ENCODE data around the gene SPAG6. TPM values are rescaled to one million over a fixed set of nuclear protein-coding genes. Genes with fewer than 3 reads are reported as not detected.
"Not testable (repeated sequence)": the region's sequence is repeated elsewhere in the genome, so short reads cannot be mapped to it uniquely, and the experiment has no call there.

SPAG6 gene
- total RNA-seq, 1 experiment from 2014 or later = 0.79 TPM

GRCh38 chr10:22391600-22391999, 46.3 kb downstream of the SPAG6 start:
- DNase-seq = no peak
- H3K4me3 Mint-ChIP-seq (ENCODE audit: unreplicated experiment) = no peak overlapping the region
- intact Hi-C loops (cut with micrococcal nuclease; ENCODE audit: unreplicated experiment) = loop anchor here (2.0 kb wide), 1 partner anchor 25 kb away; no protein-coding TSS in a partner anchor
- TF ChIP-seq CTCF (IDR thresholded peaks at IDR 0.05; ENCODE audit: insufficient read depth in 1 of 2, low read depth in 1 of 2, low read length in 1 of 2, severe bottlenecking in 1 of 2, unreplicated experiment in 1 of 2) = no peak
- H3K4me3 ChIP-seq (ENCODE audit: low read depth, low read length) = no peak overlapping the region
- BruUV-seq (replicated peaks) = no TSS peak
- no peaks in the 10 kb centered on the region for H3K9me3 Mint-ChIP-seq (ENCODE audit: unreplicated experiment)
- no peaks in the 10 kb centered on the region for H3K36me3 ChIP-seq (ENCODE audit: control insufficient read depth, insufficient read depth, low read length)
- H3K27me3 Mint-ChIP-seq (ENCODE audit: insufficient read depth, unreplicated experiment) = no peaks in the 10 kb centered on the region
- H3K4me1 ChIP-seq = peaks cover 4% of the 10 kb centered on the region
- H3K36me3 Mint-ChIP-seq (ENCODE audit: insufficient read depth, unreplicated experiment) = no peaks in the 10 kb centered on the region
- peaks cover 24% of the 10 kb centered on the region for H3K4me1 Mint-ChIP-seq (ENCODE audit: low read depth, unreplicated experiment)
- H3K9me3 ChIP-seq = no peaks in the 10 kb centered on the region
- H3K27me3 ChIP-seq (replicated peaks; ENCODE audit: control insufficient read depth, insufficient read depth, low read length) = no peaks in the 10 kb centered on the region; the same call in 1 of the 2 replicates
- ChIA-PET POLR2A (no interaction called here), CTCF (no interaction called here)
- H3K27ac Mint-ChIP-seq (ENCODE audit: unreplicated experiment) = peak overlapping the region; percentile 48

DNA sequence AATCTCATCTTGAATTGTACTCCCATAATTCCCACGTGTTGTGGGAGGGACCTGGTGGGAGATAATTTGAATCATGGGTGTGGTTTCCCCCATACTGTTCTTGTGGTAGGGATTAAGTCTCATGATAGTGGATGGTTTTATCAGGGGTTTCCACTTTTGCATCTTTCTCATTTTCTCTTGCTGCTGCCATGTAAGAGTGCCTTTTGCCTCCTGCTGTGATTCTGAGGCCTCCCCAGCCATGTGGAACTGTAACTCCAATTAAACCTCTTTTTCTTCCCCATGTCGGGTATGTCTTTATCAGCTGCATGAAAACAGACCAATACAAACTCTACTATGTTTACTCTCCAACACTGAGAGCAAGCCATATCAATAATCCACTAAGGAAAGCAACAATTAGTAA, 50.9 kb downstream of the SPAG6 start:
- H3K27me3 Mint-ChIP-seq (ENCODE audit: insufficient read depth, unreplicated experiment); CTCF ChIA-PET: not testable (repeated sequence)
- POLR2A ChIA-PET = interaction anchor here (0.7 kb wide), 1 partner anchor 41 kb away, joined by 3 read pairs; no protein-coding TSS in a partner anchor

DNA sequence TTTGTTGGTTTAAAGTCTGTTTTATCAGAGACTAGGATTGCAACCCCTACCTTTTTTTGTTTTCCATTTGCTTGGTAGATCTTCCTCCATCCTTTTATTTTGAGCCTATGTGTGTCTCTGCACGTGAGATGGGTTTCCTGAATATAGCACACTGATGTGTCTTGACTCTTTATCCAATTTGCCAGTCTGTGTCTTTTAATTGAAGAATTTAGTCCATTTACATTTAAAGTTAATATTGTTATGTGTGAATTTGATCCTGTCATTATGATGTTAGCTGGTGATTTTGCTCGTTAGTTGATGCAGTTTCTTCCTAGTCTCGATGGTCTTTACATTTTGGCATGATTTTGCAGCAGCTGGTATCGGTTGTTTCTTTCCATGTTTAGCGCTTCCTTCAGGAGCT, 61.6 kb downstream of the SPAG6 start:
- H3K9me3 Mint-ChIP-seq (ENCODE audit: unreplicated experiment); H3K27ac Mint-ChIP-seq (ENCODE audit: unreplicated experiment); H3K27me3 ChIP-seq (replicated peaks; ENCODE audit: control insufficient read depth, insufficient read depth, low read length); H3K36me3 Mint-ChIP-seq (ENCODE audit: insufficient read depth, unreplicated experiment); BruUV-seq (replicated peaks); H3K36me3 ChIP-seq (ENCODE audit: control insufficient read depth, insufficient read depth, low read length); POLR2A ChIA-PET; H3K27me3 Mint-ChIP-seq (ENCODE audit: insufficient read depth, unreplicated experiment); H3K9me3 ChIP-seq; CTCF ChIA-PET; H3K4me1 ChIP-seq; H3K4me3 Mint-ChIP-seq (ENCODE audit: unreplicated experiment); DNase-seq; H3K4me3 ChIP-seq (ENCODE audit: low read depth, low read length); H3K4me1 Mint-ChIP-seq (ENCODE audit: low read depth, unreplicated experiment); intact Hi-C loops (cut with micrococcal nuclease; ENCODE audit: unreplicated experiment): not testable (repeated sequence)

More for the DNA sequence above, 50.9 kb downstream of the SPAG6 start:
- H3K27ac Mint-ChIP-seq (ENCODE audit: unreplicated experiment); H3K4me3 Mint-ChIP-seq (ENCODE audit: unreplicated experiment); H3K9me3 ChIP-seq; H3K9me3 Mint-ChIP-seq (ENCODE audit: unreplicated experiment); H3K4me1 ChIP-seq; H3K4me3 ChIP-seq (ENCODE audit: low read depth, low read length); DNase-seq; H3K36me3 Mint-ChIP-seq (ENCODE audit: insufficient read depth, unreplicated experiment); H3K27me3 ChIP-seq (replicated peaks; ENCODE audit: control insufficient read depth, insufficient read depth, low read length); BruUV-seq (replicated peaks); H3K36me3 ChIP-seq (ENCODE audit: control insufficient read depth, insufficient read depth, low read length); intact Hi-C loops (cut with micrococcal nuclease; ENCODE audit: unreplicated experiment): not testable (repeated sequence)
- peaks cover 26% of the 10 kb centered on the region for H3K4me1 Mint-ChIP-seq (ENCODE audit: low read depth, unreplicated experiment)

DNA sequence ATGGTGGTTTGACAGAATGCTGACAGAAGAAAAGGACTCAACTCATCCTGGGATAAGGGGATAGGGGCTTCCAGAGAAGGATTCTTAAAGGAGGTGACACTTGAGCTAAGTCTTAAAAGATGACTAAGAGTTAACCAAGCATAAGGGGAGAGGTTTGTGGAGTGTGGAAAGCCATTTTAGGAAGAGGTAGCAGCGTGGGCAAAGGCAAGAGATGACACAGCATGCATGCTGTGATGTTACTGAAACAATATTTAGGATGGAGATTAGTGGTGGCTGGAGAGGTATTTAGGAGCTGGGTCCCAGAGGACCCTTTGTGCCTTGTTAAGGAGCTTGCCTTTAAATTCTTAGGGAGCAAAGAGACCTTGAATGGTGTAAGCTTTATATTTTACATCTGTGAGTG, 65.1 kb downstream of the SPAG6 start:
- ChIA-PET POLR2A (no interaction called here), CTCF (no interaction called here)
- no TSS peak for BruUV-seq (replicated peaks)
- no peaks in the 10 kb centered on the region for H3K36me3 Mint-ChIP-seq (ENCODE audit: insufficient read depth, unreplicated experiment)
- TF ChIP-seq CTCF (IDR thresholded peaks at IDR 0.05; ENCODE audit: insufficient read depth in 1 of 2, low read depth in 1 of 2, low read length in 1 of 2, severe bottlenecking in 1 of 2, unreplicated experiment in 1 of 2) = no peak
- no peaks in the 10 kb centered on the region for H3K9me3 Mint-ChIP-seq (ENCODE audit: unreplicated experiment)
- Histone ChIP-seq H3K36me3 (ENCODE audit: control insufficient read depth, insufficient read depth, low read length) (no peaks in the 10 kb centered on the region), H3K4me3 (ENCODE audit: low read depth, low read length) (no peak overlapping the region), H3K9me3 (no peaks in the 10 kb centered on the region), H3K27me3 (replicated peaks; ENCODE audit: control insufficient read depth, insufficient read depth, low read length) (no peaks in the 10 kb centered on the region), H3K4me1 (no peaks in the 10 kb centered on the region)
- intact Hi-C loops (cut with micrococcal nuclease; ENCODE audit: unreplicated experiment) = no loop called here
- no peak for DNase-seq
- H3K4me1 Mint-ChIP-seq (ENCODE audit: low read depth, unreplicated experiment) = no peaks in the 10 kb centered on the region
- H3K27ac Mint-ChIP-seq (ENCODE audit: unreplicated experiment) = no peak overlapping the region
- H3K4me3 Mint-ChIP-seq (ENCODE audit: unreplicated experiment) = no peak overlapping the region
- no peaks in the 10 kb centered on the region for H3K27me3 Mint-ChIP-seq (ENCODE audit: insufficient read depth, unreplicated experiment)

Measured in Caco-2 (cell line).